GM19240 (cell line): Measurements from ENCODE around the gene CRB1.

ENCODE experiments used
- DNase-seq: peaks from one replicate; pipeline ENCODE4 v3.0.0; 2011; ENCODE audit warnings: low spot score; ENCODE audit not compliant: insufficient read length

CRB1 gene

GRCh38 chr1:197519741-197520334 lies 251.8 kb downstream of the CRB1 start:
- no peak for DNase-seq

- DNase-seq, result peak; percentile 13
Observed at GRCh38 chr1:197521118-197521739, 253.2 kb downstream of the CRB1 start.

DNA sequence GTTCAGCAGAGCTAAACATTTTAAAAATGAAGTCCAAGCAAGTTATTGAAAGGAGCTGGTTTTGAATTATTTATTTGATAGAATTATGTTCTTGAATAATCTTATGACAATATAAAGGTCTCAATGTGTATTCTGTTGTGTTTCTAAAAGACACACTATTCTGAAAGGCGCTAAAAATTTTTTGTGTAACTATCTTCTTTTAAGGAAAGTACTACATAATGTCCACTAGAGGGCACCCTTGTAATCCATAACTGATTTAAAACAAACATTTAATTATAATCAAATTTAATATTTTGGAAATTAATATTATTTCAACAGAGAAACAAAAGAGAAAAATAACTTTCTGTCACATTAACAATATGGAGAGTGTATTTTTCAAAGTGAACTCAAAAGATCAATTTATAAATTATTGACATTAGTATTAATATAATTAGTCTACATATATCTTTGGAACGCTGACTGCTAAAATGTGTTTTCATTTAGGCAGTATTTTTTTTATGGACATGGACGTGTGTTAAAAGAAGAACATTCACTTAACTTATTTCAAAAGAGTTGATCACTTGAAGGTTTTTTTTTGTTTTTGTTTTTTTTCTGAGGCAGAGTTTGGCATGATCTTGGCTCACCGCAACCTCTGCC lies 258.8 kb downstream of the CRB1 start:
- no peak for DNase-seq
